NCI-H1930 (cell line): ENCODE results near the gene RFESD.
"Not testable (repeated sequence)": the region's sequence is repeated elsewhere in the genome, so short reads cannot be mapped to it uniquely, and the experiment has no call there.

Experiments used
- DNase-seq, 2 experiments: peaks; one replicate each; lab custom pipeline; 2025; lab: John Stamatoyannopoulos, UW

The RFESD gene

GRCh38 chr5:95664204-95664786, 17.7 kb downstream of the RFESD start:
- DNase-seq: no peak

- DNase-seq: no peak
Measured at GRCh38 chr5:95667061-95667618, 20.6 kb downstream of the RFESD start.

- DNase-seq: no peak
Measured at GRCh38 chr5:95667678-95668077, 21.1 kb downstream of the RFESD start.

- no peak for DNase-seq
Measured at GRCh38 chr5:95668216-95668615, 21.6 kb downstream of the RFESD start.

DNA sequence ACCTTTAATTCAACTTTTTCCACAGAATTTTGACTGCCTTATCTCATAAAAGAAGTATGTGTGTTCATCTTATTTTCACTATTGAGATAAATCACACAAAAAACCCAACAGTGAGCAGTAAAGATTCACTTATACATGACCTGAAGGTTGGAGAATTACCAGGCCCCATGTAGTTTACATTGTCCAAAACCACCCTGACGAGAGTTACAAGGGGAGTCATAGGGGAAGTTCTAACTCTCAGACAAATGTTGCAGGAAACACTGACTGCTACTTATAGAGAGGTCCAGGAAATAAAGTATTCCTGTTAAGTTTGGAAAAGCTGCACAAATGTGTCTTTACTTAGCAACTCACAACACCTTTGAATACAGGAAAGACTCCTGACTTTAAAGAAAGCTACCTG, 22.2 kb downstream of the RFESD start:
- no peak for DNase-seq

- no peak for DNase-seq
Measured at GRCh38 chr5:95669540-95669939, 23.0 kb downstream of the RFESD start.

- DNase-seq: no peak
Measured at GRCh38 chr5:95669985-95670384, 23.4 kb downstream of the RFESD start.

DNA sequence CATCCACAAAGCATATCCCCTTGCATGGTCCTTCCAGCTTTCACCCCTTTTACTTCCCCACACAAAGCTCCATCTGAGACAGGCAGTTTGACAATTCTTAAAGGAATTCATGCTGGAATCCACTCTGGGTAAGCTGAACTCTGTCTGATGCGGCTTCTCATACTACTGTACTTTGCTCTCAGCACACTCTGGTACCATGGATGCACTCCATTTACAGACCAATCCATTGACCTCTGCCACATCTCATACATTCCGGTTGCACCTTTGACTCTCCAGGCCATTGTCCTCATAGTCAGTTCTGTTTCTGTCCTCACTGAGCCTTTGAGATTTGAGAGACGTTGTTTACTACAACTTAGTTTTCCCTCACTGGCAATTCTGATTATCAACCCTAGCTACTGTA, 24.0 kb downstream of the RFESD start:
- DNase-seq: no peak

DNA sequence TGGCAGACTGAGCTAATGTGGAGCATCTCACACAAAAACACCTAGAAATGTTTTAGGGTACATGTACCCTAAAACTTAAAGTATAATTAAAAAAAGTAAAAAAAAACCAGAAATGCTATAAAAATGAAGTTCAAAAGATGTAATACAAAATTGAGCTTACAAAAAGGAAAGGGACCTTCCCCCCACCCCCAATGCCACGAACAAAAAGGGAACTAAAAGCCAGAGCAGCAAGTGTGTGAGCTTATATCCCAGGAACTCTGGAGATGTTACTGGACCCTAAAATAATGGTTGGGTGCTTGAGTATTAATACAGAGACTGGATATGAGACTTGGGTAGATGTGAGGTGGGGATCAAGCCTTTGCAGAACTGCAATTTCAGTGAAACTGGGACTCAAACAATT, 25.2 kb downstream of the RFESD start:
- DNase-seq: no peak

- DNase-seq: no peak
Measured at GRCh38 chr5:95672641-95673040, 26.1 kb downstream of the RFESD start.

DNA sequence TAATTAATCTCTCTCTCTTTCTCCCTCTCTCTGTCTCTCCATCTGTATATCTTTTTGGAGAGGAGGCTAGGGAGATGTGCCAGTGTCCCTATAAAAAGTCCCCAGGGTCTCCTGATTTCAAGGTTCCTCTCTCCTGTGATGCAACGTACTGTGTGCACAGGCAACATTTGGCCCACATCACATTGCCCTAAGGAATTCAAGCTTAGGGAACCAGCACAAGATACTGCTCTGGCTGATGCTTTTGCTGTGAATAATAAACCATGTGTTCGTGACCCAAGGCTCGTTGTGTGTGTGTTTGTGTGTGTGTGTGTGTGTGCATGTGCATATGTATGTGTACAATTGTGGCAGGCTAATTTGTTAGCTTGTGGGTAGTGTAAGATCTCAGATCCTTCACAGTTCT, 26.5 kb downstream of the RFESD start:
- no peak for DNase-seq

DNA sequence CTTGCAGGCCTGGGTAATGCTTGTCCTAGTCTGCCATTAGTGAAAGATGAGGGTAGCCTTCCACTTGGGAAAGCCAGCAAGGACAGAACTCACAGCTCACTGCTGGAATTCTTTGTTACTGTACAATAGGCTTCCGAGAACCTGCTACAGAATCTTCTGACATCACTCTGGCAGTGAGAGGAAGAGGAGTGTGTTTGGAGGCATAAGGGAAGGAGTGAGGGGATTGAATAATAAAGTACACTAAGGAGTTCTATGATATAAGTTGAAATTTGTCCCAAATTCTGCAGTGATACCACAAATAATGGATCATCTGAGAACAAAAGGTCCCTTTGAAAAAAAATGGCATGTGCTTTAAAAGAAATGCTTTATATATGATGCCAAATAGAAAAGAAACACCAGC, 36.3 kb downstream of the RFESD start, which contains the start of gene SPATA9:
SPATA9 (minus strand) TSS at position 101 of the 400 bp plus-strand sequence. CDS start 137 bp downstream, outside the sequence.
- DNase-seq: no peak

GRCh38 chr5:95684361-95684760, 37.8 kb downstream of the RFESD start:
- DNase-seq: no peak

- no peak for DNase-seq
Measured at GRCh38 chr5:95686651-95687050, 40.1 kb downstream of the RFESD start.

DNA sequence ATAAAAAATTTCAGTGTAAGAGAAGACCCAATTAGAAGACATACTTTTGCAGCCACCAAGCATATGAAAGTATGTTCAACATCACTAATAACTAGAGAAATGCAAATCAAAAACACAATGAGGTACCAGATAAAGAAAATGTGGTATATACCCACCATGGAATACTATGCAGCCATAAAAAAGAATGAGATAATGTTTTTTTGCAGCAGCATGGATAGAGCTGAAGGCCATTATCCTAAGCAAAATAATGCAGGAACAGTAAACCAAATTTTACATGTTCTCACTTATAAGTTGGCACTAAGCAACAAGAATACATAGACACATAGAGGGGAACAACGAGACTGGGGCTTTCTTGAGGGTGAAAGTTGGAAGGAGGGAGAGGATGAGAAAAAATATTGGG, 43.1 kb downstream of the RFESD start:
- DNase-seq: no peak

DNA sequence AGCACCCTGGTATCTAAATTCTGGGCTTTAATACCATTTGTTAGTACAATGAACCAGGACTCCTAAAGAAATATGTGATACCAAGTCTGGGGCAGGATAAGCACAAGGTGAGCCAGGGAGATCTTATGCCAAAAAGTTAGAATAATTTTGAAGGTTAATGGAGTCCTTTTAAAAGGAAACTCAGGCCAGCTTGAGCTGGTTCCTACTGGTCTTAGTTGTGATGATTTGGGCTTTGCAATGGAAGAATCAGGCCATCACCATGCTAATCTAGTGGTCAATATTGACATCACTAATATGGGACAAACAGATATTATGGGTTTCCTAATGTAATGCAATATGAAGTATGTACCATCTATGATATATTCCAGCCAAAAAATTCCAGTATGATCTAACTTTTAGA, 43.8 kb downstream of the RFESD start:
- DNase-seq: no peak

DNA sequence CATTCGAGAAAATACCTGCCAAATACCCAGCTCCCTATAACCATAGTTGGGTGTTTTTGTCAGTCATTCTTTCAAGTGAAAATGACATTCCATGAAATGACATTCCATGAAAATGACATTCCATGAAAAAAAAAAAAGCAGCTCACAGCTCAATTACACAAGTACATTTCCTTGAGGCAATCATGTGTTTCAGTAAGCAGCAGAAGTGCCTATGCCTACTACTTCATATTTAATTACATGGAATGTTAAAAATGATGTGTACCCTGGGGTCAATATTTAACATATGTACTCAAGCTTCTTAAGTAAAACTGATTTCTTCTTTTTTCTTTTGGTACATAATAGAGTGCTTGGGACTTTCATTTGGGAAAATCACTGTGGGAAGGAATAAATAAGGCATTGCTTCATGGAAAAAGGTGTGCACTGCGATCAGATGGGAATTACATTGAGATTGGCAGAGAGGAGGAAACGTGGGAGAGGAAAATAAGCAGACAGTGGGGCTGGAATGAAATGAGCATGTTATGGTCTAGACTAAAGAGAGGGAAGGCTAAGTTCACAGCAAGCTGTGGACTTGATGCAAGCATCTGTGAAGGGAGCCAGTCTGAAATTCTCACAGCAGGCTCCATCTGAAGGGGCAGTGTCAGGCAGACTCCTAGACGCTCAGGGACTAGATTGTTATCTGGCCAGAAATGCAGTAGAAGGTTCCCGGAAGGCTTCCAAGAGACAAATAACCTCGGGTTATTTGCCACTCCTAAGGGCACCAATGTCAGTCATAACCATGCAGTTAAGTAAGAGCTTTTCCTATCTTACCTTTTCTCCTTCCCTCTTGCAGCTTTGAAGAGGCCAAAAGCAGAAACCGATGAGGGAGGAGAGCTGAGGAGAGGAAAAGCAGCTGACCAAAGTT, 51.5 kb downstream of the RFESD start:
- DNase-seq: no peak

GRCh38 chr5:95699337-95699736, 52.8 kb downstream of the RFESD start:
- no peak for DNase-seq

DNA sequence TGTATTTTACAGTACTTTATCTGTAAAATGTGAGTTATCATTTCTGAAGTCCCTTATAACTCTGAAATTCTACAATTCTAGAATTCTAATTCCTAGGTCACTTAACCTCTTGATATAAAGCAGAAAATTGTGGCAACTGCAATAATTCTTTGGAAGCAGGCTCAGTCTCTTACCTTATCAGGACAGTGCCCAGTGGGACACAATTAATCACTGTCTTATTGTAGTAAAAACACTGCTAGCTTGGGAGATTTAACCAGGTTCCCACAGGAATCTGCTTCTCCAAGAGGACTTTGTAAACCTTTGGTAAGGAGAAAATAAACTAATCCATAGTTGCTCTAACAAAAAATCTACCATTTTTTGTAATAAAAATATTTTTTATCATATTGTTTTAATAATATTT, 54.5 kb downstream of the RFESD start:
- DNase-seq: no peak

- no peak for DNase-seq
Measured at GRCh38 chr5:95704150-95704549, 57.6 kb downstream of the RFESD start.

GRCh38 chr5:95706196-95706595, 59.6 kb downstream of the RFESD start:
- DNase-seq: not testable (repeated sequence)

GRCh38 chr5:95707055-95707454, 60.5 kb downstream of the RFESD start:
- no peak for DNase-seq
